ENCODE results near the gene MAPK4. TPM values are rescaled to one million over a fixed set of nuclear protein-coding genes. Genes with fewer than 3 reads are reported as not detected.
"Not testable (repeated sequence)": the region's sequence is repeated elsewhere in the genome, so short reads cannot be mapped to it uniquely, and the experiment has no call there.

The MAPK4 gene
- total RNA-seq, 1 experiment from 2014 or later, result not detected

DNA sequence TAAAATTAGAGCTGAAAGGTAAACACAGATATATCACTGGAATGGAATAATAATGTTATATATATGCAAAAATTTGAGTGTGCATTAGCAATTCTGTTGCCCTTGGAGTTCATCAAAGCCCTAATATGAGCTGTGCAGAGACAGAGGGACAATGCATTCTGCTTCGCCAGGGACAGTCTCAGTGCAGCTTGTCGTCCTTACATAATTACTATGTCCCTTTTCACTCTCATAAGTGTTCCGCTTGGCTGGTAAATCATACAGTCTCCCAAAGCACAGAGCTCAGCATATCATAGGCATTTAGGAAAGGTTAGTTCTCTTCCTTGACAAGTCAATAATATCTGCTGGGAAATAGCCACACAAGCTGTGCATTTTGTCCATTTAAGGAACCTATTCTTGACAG lies 30.7 kb downstream of the MAPK4 start:
- Histone ChIP-seq H3K4me3 (no peak overlapping the region), H3K36me3 (no peaks in the 10 kb centered on the region), H3K9me3 (replicated peaks) (0 out of 2 replicates have a peak, but pooled peaks cover 2% of the 10 kb centered on the region), H3K27ac (no peak overlapping the region), H3K4me1 (replicated peaks) (no peaks in the 10 kb centered on the region), H3K27me3 (replicated peaks) (0 out of 2 replicates have a peak, but pooled peaks cover 5% of the 10 kb centered on the region)
- no peak for DNase-seq (ENCODE audit: low read depth in 1 of 2, low spot score in 2 of 2)

DNA sequence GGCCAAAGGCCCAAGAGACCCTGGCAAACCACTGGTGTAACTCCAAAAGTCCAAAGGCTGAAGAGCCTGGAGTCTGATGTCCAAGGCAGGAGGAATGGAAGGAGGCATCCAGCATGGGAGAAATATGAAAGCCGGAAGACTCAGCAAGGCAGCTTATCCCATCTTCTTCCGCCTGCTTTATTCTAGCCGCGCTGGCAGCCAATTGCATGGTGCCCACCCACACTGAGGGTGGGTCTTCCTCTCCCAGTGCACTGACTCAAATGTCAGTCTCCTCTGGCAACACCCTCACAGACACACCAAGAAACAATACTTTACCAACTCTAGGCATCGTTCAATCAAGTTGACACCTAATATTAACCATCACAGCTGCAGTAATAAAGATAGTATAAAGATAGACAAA lies 34.1 kb downstream of the MAPK4 start:
- no peak for DNase-seq (ENCODE audit: low read depth in 1 of 2, low spot score in 2 of 2)
- no peak overlapping the region for H3K4me3 ChIP-seq
- no peaks in the 10 kb centered on the region for H3K9me3 ChIP-seq (replicated peaks)
- no peaks in the 10 kb centered on the region for H3K36me3 ChIP-seq
- no peak overlapping the region for H3K27ac ChIP-seq
- H3K27me3 ChIP-seq (replicated peaks), result 0 out of 2 replicates have a peak, but pooled peaks cover 5% of the 10 kb centered on the region
- H3K4me1 ChIP-seq (replicated peaks), result no peaks in the 10 kb centered on the region

DNA sequence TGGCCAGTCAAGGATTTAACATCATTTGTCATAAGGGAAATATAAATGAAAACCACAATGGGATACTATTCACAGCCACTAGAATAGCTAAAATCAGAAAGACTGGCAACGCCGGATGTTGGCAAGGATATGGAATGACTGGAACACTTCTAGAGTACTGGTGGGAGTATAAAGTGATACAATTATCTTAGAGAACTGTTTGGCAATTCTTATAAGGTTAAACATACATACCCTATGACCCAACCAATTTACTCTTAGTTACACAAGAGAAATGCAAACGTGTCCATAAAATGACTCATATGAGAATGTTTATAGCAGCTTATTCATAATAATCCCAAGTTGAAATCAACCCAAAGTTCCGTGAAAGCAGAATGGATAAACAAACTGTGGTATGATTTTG lies 35.1 kb downstream of the MAPK4 start:
- H3K27me3 ChIP-seq (replicated peaks), result peaks cover 5% of the 10 kb centered on the region; the same call in 1 of the 2 replicates
- DNase-seq (ENCODE audit: low read depth in 1 of 2, low spot score in 2 of 2), result no peak
- H3K27ac ChIP-seq, result no peak overlapping the region
- H3K4me3 ChIP-seq, result no peak overlapping the region
- H3K4me1 ChIP-seq (replicated peaks), result no peaks in the 10 kb centered on the region
- H3K36me3 ChIP-seq, result no peaks in the 10 kb centered on the region
- no peaks in the 10 kb centered on the region for H3K9me3 ChIP-seq (replicated peaks)

DNA sequence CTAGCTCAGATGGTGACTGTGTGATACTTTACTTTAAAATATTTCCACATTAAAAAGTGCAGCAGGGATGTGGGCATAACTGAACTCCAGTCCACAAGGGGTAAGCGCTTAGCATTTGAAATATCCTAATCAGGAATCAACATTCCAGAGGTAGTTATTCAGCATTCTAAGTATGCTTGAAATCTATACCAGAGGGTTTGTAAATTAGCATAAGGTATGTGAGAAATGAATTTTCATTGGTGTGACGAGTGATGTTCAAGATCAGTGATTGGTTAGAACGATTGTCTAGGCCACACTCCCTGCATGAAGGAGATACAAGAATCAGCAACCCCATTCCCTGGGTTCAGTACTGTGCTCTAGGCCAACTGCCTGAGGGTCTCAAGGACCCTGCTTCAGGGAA lies 42.6 kb downstream of the MAPK4 start:
- H3K36me3 ChIP-seq, result no peaks in the 10 kb centered on the region
- no peaks in the 10 kb centered on the region for H3K4me1 ChIP-seq (replicated peaks)
- no peaks in the 10 kb centered on the region; the same call in 1 of the 2 replicates for H3K27me3 ChIP-seq (replicated peaks)
- no peaks in the 10 kb centered on the region for H3K9me3 ChIP-seq (replicated peaks)
- H3K4me3 ChIP-seq, result no peak overlapping the region
- H3K27ac ChIP-seq, result no peak overlapping the region
- DNase-seq (ENCODE audit: low read depth in 1 of 2, low spot score in 2 of 2), result peak in 1 of 2 experiments; percentile 15

DNA sequence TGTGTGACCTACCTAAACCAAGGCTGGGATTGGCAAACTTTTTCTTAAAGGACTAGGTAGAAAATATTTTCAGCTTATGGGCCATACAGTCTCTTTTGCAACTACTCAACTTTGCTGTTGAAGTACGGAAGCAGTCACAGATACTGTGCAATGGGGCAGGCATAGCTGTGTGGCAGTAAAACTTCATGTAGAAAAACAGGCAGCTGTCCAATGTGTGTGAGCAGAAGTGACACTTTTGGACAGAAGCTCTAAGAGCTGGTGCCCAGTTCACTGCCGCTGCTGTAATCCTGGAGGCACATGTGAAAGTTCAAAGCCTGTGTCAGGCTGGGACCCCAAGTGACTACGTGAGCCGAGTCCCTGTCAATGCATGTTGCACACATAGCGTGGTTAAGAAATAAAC lies 46.7 kb downstream of the MAPK4 start:
- Histone ChIP-seq H3K4me3 (no peak overlapping the region), H3K9me3 (replicated peaks) (no peaks in the 10 kb centered on the region), H3K36me3 (no peaks in the 10 kb centered on the region), H3K27ac (no peak overlapping the region), H3K27me3 (replicated peaks) (peaks cover 2% of the 10 kb centered on the region; the same call in 1 of the 2 replicates), H3K4me1 (replicated peaks) (no peaks in the 10 kb centered on the region)
- no peak for DNase-seq (ENCODE audit: low read depth in 1 of 2, low spot score in 2 of 2)

DNA sequence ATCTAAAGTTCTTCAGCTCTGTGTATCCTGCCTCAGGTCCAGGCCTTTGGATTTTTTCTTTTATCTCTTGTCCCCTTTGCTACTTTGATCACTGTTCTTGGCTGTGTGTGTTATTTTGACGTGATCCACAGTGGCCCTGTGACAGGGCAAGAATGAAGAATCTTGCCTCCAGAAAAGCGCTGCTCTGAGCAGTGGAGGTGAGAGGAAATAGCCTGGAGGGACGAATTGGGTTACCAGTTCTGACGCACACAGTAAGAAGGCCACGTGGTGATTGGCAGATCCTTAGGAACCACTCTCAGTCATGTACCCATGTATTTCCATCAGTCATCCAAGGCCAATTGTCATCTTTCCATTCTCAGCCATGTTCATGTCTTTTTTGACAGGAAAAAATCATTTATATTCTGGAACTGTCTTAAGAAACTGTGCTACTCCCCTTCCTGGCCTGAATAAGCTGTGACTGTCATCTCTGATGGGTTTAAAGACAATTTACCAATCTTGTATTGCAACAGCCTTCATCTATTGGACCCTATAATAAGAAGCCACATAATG lies 47.6 kb downstream of the MAPK4 start:
- H3K4me1 ChIP-seq (replicated peaks), result no peaks in the 10 kb centered on the region
- no peaks in the 10 kb centered on the region for H3K36me3 ChIP-seq
- no peak overlapping the region for H3K4me3 ChIP-seq
- DNase-seq (ENCODE audit: low read depth in 1 of 2, low spot score in 2 of 2), result no peak
- no peaks in the 10 kb centered on the region for H3K9me3 ChIP-seq (replicated peaks)
- peaks cover 2% of the 10 kb centered on the region; the same call in 1 of the 2 replicates for H3K27me3 ChIP-seq (replicated peaks)
- no peak overlapping the region for H3K27ac ChIP-seq

DNA sequence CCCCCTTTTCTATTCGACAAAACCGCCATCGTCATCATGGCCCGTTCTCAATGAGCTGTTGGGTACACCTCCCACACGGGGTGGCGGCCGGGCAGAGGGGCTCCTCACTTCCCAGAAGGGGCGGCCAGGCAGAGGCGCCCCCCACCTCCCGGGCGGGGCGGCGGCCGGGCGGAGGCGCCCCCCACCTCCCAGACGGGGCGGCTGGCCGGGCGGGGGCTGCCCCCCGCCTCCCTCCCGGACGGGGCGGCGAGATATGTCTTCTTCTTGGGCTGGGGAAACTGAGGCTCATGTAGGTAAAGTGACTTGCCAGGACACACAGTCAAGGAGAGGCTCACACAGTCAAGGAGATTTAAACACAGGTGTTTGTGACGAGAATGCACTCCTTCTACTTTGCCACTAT lies 49.3 kb downstream of the MAPK4 start:
- H3K4me3 ChIP-seq; H3K9me3 ChIP-seq (replicated peaks); H3K4me1 ChIP-seq (replicated peaks); H3K27me3 ChIP-seq (replicated peaks); H3K36me3 ChIP-seq; H3K27ac ChIP-seq; DNase-seq (ENCODE audit: low read depth in 1 of 2, low spot score in 2 of 2): not testable (repeated sequence)

DNA sequence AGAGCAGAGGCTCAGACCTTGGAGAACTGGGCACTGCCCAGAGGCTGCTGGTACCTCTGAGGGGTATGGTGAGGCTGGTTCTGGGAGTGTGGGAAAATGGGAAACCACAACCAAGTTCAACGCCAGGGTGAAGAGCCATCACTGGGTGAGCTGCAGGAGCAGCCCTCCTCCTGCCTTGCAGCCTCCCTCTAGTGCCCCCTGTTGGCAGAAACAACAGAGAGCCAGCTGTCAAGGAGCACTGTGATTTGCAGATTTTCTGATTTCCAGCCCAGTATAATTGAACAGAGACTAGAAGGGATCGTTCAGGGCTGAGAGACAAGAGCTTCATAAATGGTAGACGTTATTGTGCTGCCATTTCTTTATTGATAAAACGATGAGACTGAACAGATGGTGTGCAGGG lies 50.5 kb downstream of the MAPK4 start:
- peaks cover 2% of the 10 kb centered on the region; the same call in 1 of the 2 replicates for H3K27me3 ChIP-seq (replicated peaks)
- no peak overlapping the region for H3K4me3 ChIP-seq
- DNase-seq (ENCODE audit: low read depth in 1 of 2, low spot score in 2 of 2), result no peak
- H3K36me3 ChIP-seq, result no peaks in the 10 kb centered on the region
- H3K9me3 ChIP-seq (replicated peaks), result no peaks in the 10 kb centered on the region
- no peaks in the 10 kb centered on the region for H3K4me1 ChIP-seq (replicated peaks)
- H3K27ac ChIP-seq, result no peak overlapping the region

DNA sequence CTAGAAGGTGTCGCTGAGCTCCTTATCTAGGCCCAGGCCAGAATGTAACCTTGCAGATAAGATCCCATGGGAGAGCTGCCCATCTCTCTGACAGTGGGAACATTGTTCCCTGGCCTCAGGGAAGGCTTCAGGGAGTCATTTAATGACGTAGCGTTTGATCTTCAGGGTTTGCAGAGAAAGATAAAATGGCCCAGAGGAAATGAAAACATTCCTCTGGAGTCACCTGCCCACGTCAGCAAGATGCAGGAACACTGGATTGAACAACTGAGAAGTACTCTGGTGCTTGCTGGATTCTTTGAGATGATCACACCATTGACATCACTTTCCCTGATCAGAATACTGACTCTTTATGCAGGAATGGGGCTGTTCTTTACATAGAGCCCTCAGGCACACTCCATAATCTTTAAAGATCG lies 51.6 kb downstream of the MAPK4 start:
- DNase-seq (ENCODE audit: low read depth in 1 of 2, low spot score in 2 of 2), result no peak
- no peaks in the 10 kb centered on the region for H3K9me3 ChIP-seq (replicated peaks)
- no peak overlapping the region for H3K4me3 ChIP-seq
- H3K27me3 ChIP-seq (replicated peaks), result peaks cover 2% of the 10 kb centered on the region; the same call in 1 of the 2 replicates
- H3K36me3 ChIP-seq, result no peaks in the 10 kb centered on the region
- H3K4me1 ChIP-seq (replicated peaks), result no peaks in the 10 kb centered on the region
- H3K27ac ChIP-seq, result no peak overlapping the region

DNA sequence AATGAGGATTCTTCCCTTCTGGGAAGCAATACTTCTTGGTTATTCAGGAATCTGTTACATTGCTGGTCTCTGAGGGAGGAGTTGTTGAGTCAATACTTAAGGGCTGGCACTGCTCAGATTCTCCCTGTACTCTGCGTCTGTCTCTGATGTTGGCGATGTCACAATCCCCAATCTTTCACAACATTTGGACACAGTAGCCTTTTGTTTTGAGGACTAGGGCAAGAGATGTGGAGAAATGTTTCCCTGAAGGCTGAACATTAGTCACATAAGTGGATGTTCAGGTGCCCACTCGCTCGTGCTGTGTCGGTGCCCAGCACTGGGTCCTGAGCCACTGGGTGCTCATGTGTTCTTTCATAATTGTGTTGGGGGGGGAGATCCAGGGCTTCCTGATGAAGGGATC lies 55.0 kb downstream of the MAPK4 start:
- DNase-seq (ENCODE audit: low read depth in 1 of 2, low spot score in 2 of 2), result no peak
- no peaks in the 10 kb centered on the region for H3K4me1 ChIP-seq (replicated peaks)
- no peaks in the 10 kb centered on the region for H3K36me3 ChIP-seq
- H3K4me3 ChIP-seq, result no peak overlapping the region
- no peak overlapping the region for H3K27ac ChIP-seq
- H3K27me3 ChIP-seq (replicated peaks), result peaks cover 6% of the 10 kb centered on the region; the same call in 1 of the 2 replicates
- H3K9me3 ChIP-seq (replicated peaks), result no peaks in the 10 kb centered on the region

DNA sequence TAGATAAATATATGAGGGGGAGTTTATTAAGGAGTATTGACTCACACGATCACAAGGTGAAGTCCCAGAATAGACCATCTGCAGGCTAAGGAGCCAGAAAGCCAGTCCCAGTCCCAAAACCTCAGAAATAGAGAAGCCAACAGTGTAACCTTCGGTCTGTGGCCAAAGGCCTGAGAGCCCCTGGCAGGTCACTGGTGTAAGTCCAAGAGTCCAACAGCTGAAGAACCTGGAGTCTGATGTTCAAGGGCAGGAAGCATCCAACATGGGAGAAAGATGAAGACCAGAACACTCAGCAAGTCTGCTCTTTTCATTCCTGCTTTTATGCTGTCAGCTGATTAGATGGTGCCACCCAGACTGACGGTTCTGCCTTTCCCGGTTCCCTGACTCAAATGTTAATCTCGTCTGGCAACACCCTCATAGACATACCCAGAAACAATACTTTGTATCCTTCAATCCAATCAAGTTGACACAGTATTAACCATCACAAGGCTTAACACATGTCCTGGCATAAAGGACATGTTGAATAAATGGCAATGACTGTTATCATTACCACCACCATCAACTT lies 56.7 kb downstream of the MAPK4 start:
- no peak for DNase-seq (ENCODE audit: low read depth in 1 of 2, low spot score in 2 of 2)
- Histone ChIP-seq H3K27ac (no peak overlapping the region), H3K4me3 (no peak overlapping the region), H3K9me3 (replicated peaks) (no peaks in the 10 kb centered on the region), H3K27me3 (replicated peaks) (peaks cover 9% of the 10 kb centered on the region; the same call in 1 of the 2 replicates), H3K4me1 (replicated peaks) (no peaks in the 10 kb centered on the region), H3K36me3 (no peaks in the 10 kb centered on the region)

DNA sequence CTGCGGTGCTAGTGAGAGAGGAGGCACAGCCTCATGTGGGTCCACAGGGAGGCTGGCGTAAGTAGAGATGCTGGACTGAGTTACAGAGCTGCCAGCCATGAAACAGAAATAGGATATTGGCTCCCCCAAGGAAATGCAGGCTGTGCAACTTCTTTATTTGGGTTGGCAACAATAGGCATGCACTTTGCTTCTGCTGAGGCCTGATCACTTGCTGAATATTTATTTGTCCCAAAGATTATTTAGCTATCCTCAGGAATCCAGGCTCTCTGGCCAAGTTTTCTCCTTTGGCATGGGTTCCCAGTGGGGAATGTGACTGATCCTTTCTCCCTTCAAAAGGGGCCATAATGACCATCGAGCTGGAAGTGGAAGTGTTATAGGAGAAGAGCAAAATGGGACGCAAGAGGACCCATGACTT lies 60.0 kb downstream of the MAPK4 start:
- no peaks in the 10 kb centered on the region for H3K36me3 ChIP-seq
- no peaks in the 10 kb centered on the region for H3K4me1 ChIP-seq (replicated peaks)
- no peak overlapping the region for H3K27ac ChIP-seq
- H3K9me3 ChIP-seq (replicated peaks), result no peaks in the 10 kb centered on the region
- no peak for DNase-seq (ENCODE audit: low read depth in 1 of 2, low spot score in 2 of 2)
- H3K4me3 ChIP-seq, result no peak overlapping the region
- H3K27me3 ChIP-seq (replicated peaks), result peaks cover 9% of the 10 kb centered on the region; the same call in 1 of the 2 replicates

DNA sequence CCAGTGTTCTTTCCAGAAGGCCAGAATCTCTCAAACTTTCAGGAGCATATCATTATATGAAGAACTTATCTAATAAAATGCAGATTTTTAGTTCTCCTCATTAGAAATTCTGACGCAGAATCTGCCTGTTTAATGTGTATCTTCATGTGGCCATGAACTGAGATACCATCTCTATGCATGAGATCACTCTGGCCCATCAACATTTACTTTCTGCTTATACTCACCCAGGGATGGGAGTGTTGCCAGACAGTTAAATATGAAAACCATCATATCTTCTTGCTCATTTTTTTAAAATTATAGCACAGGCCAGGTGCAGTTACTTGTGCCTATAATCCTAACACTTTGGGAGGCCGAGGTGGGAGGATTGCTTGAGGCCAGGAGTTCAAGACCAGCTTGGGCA lies 60.4 kb downstream of the MAPK4 start:
- no peak for DNase-seq (ENCODE audit: low read depth in 1 of 2, low spot score in 2 of 2)
- H3K4me1 ChIP-seq (replicated peaks), result no peaks in the 10 kb centered on the region
- peaks cover 9% of the 10 kb centered on the region; the same call in 1 of the 2 replicates for H3K27me3 ChIP-seq (replicated peaks)
- no peak overlapping the region for H3K27ac ChIP-seq
- no peaks in the 10 kb centered on the region for H3K9me3 ChIP-seq (replicated peaks)
- H3K4me3 ChIP-seq, result no peak overlapping the region
- no peaks in the 10 kb centered on the region for H3K36me3 ChIP-seq

DNA sequence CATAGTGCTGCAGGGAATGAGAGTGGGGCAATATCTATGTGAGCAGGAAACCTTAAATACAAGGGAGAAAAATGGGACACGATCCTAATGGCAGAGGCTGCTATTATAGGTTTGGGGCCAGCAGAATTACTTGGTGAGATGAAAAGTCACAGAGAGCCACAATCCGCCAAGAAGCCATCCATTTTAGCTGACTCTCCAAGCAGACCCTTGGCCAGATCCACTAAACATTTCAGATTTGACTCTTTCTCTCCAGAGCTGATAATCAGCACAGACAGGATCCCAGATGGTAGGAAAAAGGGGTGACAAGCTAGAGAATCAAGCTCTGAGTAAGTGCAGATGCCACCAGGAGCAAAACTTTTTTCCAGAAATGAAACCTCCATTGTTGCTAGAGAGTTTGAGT lies 61.5 kb downstream of the MAPK4 start:
- Histone ChIP-seq H3K4me1 (replicated peaks) (no peaks in the 10 kb centered on the region), H3K9me3 (replicated peaks) (no peaks in the 10 kb centered on the region), H3K27ac (no peak overlapping the region), H3K36me3 (no peaks in the 10 kb centered on the region), H3K27me3 (replicated peaks) (peaks cover 9% of the 10 kb centered on the region; the same call in 1 of the 2 replicates), H3K4me3 (no peak overlapping the region)
- DNase-seq (ENCODE audit: low read depth in 1 of 2, low spot score in 2 of 2), result no peak

Measured in SJSA1 (cell line).